Measurements from ENCODE around the gene S100A1. TPM values are rescaled to one million over a fixed set of nuclear protein-coding genes. Genes with fewer than 3 reads are reported as not detected.
A peak's percentile ranks its signal among the peaks of the same experiment; 100 is the strongest.

The S100A1 gene
- total and polyA plus RNA-seq, 4 donors: 0.31 to 1.8 (median 0.91) TPM; not detected in 1

GRCh38 chr1:153616917-153617311 is 11.3 kb upstream of the S100A1 start:
- peak; percentile 63 to 84 (median 64) for DNase-seq
- Histone ChIP-seq H3K4me1 (ENCODE audit: control insufficient read depth in 5 of 5, insufficient read depth in 5 of 5, low read length in 5 of 5) (peaks cover 0 to 29% (median 11%) of the 10 kb centered on the region in 5 donors), H3K36me3 (ENCODE audit: control insufficient read depth in 4 of 4, insufficient read depth in 4 of 4, low read length in 4 of 4) (peaks cover 1 to 4% (median 3%) of the 10 kb centered on the region in 4 donors), H3K9me3 (ENCODE audit: control insufficient read depth in 4 of 4, insufficient read depth in 3 of 4, low read length in 3 of 4) (no peaks in the 10 kb centered on the region), H3K27ac (ENCODE audit: low read depth in 1 of 2, low read length in 1 of 2) (peak overlapping the region; percentile 10 to 49), H3K27me3 (ENCODE audit: control insufficient read depth in 3 of 3, insufficient read depth in 3 of 3, low read length in 2 of 3) (no peaks in the 10 kb centered on the region), H3K4me3 (no peak overlapping the region), H3K9ac (ENCODE audit: insufficient read depth in 1 of 2, low read length in 2 of 2) (peak overlapping the region in 1 of 2 donors; percentile 26)
- ATAC-seq (ENCODE audit: insufficient read depth, low FRiP score): no peak
- TF ChIP-seq CTCF (IDR thresholded peaks at IDR 0.05; ENCODE audit: control extremely low read depth, extremely low read depth): no peak
- 58 to 93% methylated on average over 5 of the region's 5 CpGs for WGBS, 2 donors

GRCh38 chr1:153617663-153618062 is 10.6 kb upstream of the S100A1 start:
- no peaks in the 10 kb centered on the region for H3K27me3 ChIP-seq (ENCODE audit: control insufficient read depth in 3 of 3, insufficient read depth in 3 of 3, low read length in 2 of 3)
- peak; percentile 65 for TF ChIP-seq CTCF (IDR thresholded peaks at IDR 0.05; ENCODE audit: control extremely low read depth, extremely low read depth)
- peak overlapping the region in 1 of 2 donors; percentile 49 for H3K27ac ChIP-seq (ENCODE audit: low read depth in 1 of 2, low read length in 1 of 2)
- DNase-seq: peak in 1 of 3 donors; percentile 74
- H3K9ac ChIP-seq (ENCODE audit: insufficient read depth in 1 of 2, low read length in 2 of 2): no peak overlapping the region
- no peak overlapping the region for H3K4me3 ChIP-seq
- no peak for ATAC-seq (ENCODE audit: insufficient read depth, low FRiP score)
- no peaks in the 10 kb centered on the region for H3K9me3 ChIP-seq (ENCODE audit: control insufficient read depth in 4 of 4, insufficient read depth in 3 of 4, low read length in 3 of 4)
- H3K4me1 ChIP-seq (ENCODE audit: control insufficient read depth in 5 of 5, insufficient read depth in 5 of 5, low read length in 5 of 5): peaks cover 0 to 27% (median 11%) of the 10 kb centered on the region in 5 donors
- WGBS, 2 donors: 6 to 30% methylated on average over 6 of the region's 6 CpGs
- H3K36me3 ChIP-seq (ENCODE audit: control insufficient read depth in 4 of 4, insufficient read depth in 4 of 4, low read length in 4 of 4): peaks cover 2 to 5% (median 3%) of the 10 kb centered on the region in 4 donors

- ATAC-seq (ENCODE audit: insufficient read depth, low FRiP score) (no peak), DNase-seq (no peak)
- WGBS, 2 donors: 86 to 94% methylated on average over 6 of the region's 6 CpGs
- Histone ChIP-seq H3K4me1 (ENCODE audit: control insufficient read depth in 5 of 5, insufficient read depth in 5 of 5, low read length in 5 of 5) (peaks cover 0 to 18% (median 11%) of the 10 kb centered on the region in 5 donors), H3K9ac (ENCODE audit: insufficient read depth in 1 of 2, low read length in 2 of 2) (no peak overlapping the region), H3K9me3 (ENCODE audit: control insufficient read depth in 4 of 4, insufficient read depth in 3 of 4, low read length in 3 of 4) (no peaks in the 10 kb centered on the region), H3K27me3 (ENCODE audit: control insufficient read depth in 3 of 3, insufficient read depth in 3 of 3, low read length in 2 of 3) (no peaks in the 10 kb centered on the region), H3K27ac (ENCODE audit: low read depth in 1 of 2, low read length in 1 of 2) (no peak overlapping the region), H3K36me3 (ENCODE audit: control insufficient read depth in 4 of 4, insufficient read depth in 4 of 4, low read length in 4 of 4) (peaks cover 2 to 6% (median 4%) of the 10 kb centered on the region in 4 donors), H3K4me3 (no peak overlapping the region)
- no peak for TF ChIP-seq CTCF (IDR thresholded peaks at IDR 0.05; ENCODE audit: control extremely low read depth, extremely low read depth)
Measured at GRCh38 chr1:153619171-153619570, 9.1 kb upstream of the S100A1 start.

- no peaks in the 10 kb centered on the region for H3K9me3 ChIP-seq (ENCODE audit: control insufficient read depth in 4 of 4, insufficient read depth in 3 of 4, low read length in 3 of 4)
- WGBS, 2 donors: 57 to 74% methylated on average over 7 of the region's 7 CpGs
- H3K27me3 ChIP-seq (ENCODE audit: control insufficient read depth in 3 of 3, insufficient read depth in 3 of 3, low read length in 2 of 3): no peaks in the 10 kb centered on the region
- H3K4me1 ChIP-seq (ENCODE audit: control insufficient read depth in 5 of 5, insufficient read depth in 5 of 5, low read length in 5 of 5): peaks cover 0 to 28% (median 10%) of the 10 kb centered on the region in 5 donors
- H3K27ac ChIP-seq (ENCODE audit: low read depth in 1 of 2, low read length in 1 of 2): no peak overlapping the region
- H3K9ac ChIP-seq (ENCODE audit: insufficient read depth in 1 of 2, low read length in 2 of 2): no peak overlapping the region
- DNase-seq: no peak
- H3K36me3 ChIP-seq (ENCODE audit: control insufficient read depth in 4 of 4, insufficient read depth in 4 of 4, low read length in 4 of 4): peaks cover 2 to 10% (median 4%) of the 10 kb centered on the region in 4 donors
- H3K4me3 ChIP-seq: no peak overlapping the region
- no peak for TF ChIP-seq CTCF (IDR thresholded peaks at IDR 0.05; ENCODE audit: control extremely low read depth, extremely low read depth)
- no peak for ATAC-seq (ENCODE audit: insufficient read depth, low FRiP score)
Measured at GRCh38 chr1:153623101-153623500, 5.1 kb upstream of the S100A1 start.

Data from lung (tissue), 12 donors.